DMS53 (cell line): ENCODE data around the gene FOXO3B.
"Not testable (repeated sequence)": the region's sequence is repeated elsewhere in the genome, so short reads cannot be mapped to it uniquely, and the experiment has no call there.

ENCODE experiments used
- DNase-seq: peaks from one replicate; lab custom pipeline; 2025; lab: John Stamatoyannopoulos, UW

FOXO3B gene

DNA sequence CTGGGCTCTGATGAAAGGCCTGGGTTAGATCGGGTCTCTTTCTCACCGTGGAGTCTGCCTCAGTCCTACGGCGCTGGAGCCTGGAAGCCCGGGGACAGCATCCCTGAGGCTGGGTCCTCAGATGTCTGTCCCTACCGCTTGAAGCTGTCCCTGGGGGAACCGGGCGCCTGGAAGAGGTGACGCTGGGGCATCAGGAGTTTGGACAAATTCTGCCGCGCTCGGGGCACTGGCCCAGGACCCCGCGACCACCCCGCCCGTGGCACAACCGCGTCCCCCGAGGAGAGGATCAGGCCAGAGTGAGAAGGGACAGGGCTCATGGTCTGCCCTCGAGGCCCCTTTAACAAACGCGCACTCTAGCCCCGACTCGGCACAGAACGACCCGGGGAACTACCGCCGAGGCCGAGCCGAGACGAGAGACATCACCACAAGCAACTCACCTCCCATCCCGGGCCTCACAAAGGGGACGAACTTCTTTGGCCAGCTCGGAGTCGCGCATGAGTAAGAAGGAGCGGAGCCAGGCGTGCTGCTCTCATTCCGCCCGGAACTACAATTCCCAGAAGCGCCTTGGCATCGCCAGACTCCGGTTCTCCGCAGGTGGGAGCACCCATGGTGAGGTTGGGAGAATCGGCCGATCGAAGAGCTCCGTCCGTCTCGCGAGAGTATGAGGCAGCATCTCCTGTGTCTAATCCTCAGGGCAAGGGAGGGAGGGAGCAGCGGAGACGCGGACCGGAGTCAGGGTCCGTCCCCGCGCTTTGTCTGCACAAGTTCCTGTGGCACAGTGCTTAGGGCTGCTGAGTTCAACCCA, at the start of gene FOXO3B:
Gene FOXO3B (minus strand): TSS at position 548 of the 805 bp plus-strand sequence. CDS start 663 bp downstream, outside the sequence.
- DNase-seq = peak; percentile 94

DNA sequence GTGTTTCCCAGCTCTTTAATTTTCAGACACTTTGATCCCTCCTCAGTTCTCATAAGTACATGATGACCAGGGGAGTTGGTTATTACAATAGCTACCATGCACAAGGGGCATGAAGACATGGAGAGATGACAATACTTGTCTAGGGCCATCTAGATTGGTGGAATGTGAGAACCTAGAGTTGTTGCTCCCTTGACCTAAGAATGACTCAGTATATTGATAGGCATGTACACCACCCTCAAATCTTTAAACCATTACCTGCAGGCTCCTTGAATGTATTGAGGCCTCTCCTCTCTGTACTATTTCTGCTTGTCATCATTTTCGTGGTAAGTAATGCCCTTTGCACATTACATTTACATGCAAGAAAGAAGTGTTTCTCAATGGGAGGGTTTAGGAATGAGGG, 41.4 kb upstream of the FOXO3B start:
- DNase-seq = not testable (repeated sequence)

DNA sequence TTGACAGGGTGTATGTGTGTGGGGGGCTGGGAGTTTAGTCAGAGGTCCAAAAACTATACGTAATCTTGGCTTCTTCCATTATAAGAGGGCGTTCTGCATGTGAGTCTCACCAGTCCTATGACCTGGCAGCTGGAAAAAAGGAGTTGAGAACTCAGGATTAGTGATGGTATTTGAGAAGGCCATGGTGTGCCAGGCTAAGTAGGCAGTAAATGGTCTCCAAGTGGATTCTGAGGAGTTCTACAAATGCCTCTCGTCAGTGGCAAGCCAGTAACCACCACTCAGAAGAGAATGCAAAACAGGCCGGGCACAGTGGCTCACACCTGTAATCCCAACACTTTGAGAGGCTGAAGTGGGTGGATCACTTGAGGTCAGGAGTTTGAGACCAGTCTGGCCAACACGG, 40.5 kb upstream of the FOXO3B start:
- DNase-seq = not testable (repeated sequence)

- DNase-seq = not testable (repeated sequence)
Measured at GRCh38 chr17:18721775-18722547, 39.8 kb upstream of the FOXO3B start.

DNA sequence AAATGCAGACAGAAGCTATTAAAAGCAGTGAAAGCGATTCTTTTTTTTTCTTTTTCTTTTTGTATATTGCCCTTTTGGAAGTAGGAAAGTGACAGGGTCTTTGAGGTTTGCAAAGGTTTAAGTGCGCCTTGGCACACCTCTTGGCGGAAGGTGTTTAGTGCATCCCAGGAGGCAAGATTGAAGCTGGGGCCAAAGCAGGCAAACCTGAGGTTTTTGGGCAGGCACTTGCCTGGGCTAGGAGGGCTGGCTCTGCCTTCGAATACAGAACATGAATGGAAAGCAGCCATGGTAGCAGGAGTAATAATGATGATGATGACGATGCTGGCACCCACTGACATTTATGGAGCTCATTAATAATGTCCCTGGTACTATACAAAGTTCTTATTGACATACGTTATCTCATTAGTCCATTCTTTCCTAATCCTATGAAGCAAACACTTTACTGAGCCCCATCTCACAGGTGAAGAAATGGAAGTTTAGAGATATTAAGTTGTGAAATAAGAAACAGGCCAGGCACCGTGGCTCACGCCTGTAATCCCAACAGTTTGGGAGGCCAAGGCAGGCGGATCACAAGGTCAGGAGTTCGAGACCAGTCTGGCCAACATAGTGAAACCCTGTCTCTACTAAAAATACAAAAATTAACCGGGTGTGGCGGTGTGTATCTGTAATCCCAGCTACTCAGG, 37.5 kb upstream of the FOXO3B start:
- not testable (repeated sequence) for DNase-seq

DNA sequence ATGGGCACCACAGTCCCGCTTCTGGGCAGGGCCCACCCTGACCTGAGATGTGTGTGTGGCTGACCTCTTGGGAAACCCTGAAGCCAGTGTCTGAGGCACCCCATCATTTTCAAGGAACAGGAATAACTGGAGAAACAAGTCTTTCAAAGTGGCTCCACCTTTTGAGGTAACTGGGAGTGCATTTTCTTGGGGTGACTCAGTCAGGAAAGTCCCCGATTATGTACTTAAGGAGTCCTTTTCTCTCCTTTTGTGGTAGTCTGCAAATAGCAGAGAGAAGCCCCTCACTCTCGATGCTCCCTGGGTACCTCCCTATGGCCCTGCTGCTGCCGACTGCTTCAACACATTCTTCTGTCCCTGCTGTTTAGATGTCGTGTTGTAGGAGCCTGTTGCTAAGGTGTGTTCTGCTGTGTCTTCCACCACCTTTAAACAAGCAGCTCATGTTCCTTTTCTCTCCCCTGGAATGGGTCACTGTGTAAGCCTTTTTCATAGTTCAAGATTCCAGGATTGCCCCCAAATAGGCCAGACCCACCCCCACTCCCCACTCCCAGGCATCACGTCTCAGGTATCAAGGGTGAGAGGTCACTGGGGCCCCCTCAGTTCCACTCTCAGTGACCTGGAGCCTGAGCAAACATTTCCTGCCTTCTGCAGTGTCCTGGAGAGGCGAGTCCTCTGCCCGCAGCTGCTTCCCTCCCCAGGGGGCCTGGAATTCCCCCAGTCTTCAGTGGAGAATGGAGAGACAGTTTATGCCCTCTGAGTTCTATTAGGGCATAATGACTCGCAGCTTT, 36.7 kb upstream of the FOXO3B start:
- DNase-seq = peak; percentile 75

- DNase-seq = peak; percentile 65
Measured at GRCh38 chr17:18712354-18712999, 30.4 kb upstream of the FOXO3B start.

DNA sequence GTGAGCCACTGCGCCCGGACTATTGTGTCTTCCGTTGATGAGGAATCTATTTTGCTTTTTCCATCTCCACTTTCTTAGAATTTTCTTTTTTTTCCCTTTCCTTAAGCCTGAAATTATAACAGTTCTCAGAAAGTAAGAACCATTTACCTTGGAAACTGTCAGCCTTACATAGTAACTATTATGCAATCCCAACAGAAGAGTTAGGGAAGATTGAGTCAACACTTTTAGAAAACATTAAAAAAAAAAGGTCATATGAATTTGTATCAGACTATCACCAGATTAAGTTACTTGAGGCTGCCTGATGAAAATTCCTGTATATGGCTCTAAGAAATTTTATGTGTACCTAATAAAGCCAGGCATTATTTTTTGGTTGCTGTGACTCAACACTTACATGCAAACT, 26.1 kb upstream of the FOXO3B start:
- not testable (repeated sequence) for DNase-seq

DNA sequence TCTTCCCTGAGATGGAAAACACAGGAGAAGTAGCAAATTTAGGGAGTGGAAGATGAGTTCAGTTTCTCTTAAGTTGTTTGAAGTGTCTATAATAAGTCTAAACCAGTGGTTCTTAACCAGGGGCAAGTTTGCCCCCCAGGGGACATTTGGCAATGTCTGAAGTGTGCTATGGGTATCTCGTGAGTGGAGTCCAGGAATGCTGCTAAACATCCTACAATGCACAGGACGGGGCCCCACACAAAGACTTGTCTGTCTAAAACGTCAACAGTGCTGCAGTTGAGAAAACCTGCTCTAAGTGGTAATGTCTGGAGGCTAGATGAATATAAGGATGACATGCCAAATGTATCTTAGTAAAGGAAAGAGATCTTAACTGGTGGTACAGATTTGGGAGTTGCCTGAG, 23.8 kb upstream of the FOXO3B start:
- DNase-seq = not testable (repeated sequence)

DNA sequence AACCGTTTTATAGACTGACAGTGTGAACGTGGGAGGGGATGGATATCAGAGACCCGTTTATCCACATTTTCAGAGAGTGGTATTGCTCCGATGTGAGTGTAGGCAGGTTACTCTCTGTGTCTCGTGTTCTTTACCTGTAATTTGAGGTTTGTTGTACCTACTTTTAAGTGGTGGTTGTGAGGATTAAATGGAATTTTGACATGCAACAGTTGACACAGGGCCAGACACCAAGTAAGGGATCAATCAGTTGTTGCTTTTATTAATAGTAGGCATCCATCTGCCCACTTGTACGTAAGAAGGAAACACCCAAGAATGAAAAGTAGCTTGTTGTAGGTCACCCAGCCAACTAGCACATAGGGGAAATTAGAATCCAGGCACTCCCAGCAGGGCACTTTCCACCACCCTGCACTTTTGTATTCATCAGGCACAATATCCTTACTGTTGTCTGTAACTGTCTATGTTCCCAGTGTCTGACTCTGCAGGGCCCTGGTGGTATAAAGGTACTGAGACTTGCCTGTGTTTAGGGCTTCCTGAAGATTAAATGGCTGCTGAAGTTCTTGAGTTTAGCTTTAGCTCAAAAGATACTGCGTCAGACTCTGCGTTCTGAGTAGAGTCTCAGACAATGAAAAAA, 16.5 kb upstream of the FOXO3B start:
- not testable (repeated sequence) for DNase-seq

GRCh38 chr17:18695143-18695542, 13.0 kb upstream of the FOXO3B start:
- not testable (repeated sequence) for DNase-seq

DNA sequence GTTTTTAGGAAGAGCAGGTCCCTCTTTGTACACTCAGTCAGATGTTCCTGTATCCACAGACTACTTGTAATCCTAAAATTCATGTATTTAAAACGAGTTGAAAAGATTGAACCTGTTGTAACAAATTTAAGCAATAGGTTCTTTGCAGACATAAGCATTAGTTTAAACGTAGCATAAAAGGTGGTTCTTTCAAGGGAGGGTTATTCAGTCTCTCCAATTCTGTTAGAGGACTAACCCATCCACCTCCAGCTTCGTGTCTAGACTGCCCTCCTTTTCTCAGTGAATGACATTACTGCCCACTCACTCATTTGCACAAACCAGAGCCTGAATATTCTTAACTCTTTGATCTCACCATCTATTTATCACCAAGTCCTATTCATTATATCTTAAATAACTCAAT, 554 bp upstream of the FOXO3B start:
- not testable (repeated sequence) for DNase-seq

- DNase-seq = not testable (repeated sequence)
Measured at GRCh38 chr17:18677381-18677780, 4.7 kb downstream of the FOXO3B start.

DNA sequence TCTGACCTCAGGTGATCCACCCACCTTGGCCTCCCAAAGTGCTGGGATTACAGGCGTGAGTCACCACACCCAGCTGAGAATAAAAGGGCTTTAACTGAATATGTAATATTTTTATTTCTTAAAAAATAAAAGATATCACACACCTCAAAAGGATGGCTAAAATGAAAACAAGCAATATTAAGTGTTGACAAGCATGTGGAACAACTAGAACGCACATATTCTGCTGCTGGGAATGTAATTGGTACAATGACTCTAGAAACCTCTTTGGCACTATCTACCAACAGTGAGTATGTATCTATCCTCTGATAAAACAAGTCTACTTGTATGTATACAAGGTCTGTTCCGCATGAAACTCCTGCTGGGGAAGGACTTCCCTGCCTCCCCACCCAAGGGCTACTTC, 5.2 kb downstream of the FOXO3B start:
- DNase-seq = not testable (repeated sequence)

DNA sequence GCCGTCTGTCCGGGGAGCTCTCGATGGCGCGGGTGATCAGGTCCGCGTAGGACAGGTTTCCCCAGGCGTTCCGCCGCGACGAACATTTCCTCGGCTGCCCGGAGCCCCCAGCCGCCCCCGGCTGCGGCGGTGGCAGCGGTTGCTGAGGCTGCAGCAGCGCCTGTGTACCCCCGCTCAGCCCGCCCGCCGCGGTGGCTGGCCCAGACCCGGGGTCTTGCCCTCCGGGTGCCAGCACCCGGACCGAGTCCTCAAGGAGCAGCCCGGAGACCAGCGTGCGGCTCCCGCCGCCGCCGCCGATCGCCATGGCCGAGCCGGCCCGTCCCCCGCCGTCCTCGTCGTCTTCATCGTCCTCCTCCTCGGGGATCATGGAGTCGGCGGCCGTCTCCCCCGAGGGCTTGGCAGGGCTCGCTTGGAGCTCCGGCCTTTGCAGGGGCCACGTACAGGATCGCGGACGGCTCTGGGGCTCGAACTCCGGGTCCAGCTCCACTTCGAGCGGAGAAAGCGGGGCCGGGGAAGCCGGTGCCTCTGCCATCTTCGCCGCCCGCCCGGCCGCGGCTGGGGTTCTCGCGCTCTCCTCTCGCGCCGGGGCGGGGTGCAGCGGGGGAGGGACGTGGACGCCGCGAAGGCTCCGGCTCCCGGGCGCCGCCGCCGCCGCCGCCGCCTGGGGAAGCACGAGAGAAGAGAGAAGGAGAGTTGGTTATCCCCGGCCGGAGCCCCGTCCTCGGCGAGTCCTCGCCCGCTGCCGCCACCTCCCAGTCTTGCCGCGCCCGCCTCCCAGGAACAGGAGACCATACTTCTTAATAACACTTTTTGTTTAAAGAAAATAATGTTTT, 9.5 kb downstream of the FOXO3B start:
- DNase-seq = not testable (repeated sequence)

GRCh38 chr17:18668625-18669024, 13.5 kb downstream of the FOXO3B start:
- DNase-seq = not testable (repeated sequence)

DNA sequence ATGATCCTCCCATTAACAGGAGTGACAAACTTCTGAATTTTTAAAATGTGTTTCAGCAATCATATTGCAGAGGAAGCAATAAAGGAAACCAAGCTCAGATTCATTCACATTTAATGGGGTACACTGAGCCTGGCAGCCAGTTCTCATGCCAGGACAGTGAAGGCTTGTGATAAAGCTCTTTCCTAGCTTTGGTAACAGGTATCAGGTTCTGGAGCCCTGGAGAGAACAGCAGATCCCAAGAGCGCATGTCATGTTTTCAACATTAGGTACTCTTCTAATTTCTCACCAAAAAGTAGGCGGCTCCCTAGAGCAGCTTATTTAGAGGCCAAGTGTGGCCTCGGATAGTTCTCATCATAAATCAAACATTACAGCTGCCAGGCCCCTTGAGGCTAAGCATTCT, 14.6 kb downstream of the FOXO3B start:
- DNase-seq = not testable (repeated sequence)

GRCh38 chr17:18666326-18666725, 15.8 kb downstream of the FOXO3B start:
- DNase-seq = not testable (repeated sequence)

DNA sequence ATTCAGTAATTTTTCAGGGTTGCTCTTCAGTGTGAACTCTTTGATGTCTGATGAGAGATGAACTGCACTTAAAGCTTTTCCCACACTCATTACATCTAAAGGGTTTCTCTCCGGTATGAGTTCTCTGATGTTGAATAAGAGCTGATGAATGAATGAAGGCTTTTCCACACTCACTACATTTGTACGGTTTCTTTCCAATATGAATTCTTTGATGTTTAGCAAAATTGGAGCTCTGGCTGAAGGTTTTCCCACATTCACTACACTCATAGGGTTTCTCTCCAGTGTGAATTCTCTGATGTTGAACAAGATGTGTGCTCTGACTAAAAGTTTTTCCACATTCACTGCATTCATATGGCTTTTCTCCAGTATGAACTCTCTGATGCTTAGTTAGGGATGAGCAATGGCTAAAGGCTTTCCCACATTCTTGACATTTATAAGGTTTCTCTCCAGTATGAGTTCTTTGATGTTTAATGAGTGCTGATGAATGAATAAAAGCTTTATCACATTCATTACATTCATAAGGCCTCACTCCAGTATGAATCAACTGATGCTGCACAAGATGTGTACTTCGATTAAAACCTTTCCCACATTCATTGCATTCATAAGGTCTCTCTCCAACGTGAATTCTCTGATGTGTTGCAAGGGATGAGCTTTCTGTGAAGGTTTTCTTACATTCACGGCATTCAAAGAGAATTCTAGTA, 20.0 kb downstream of the FOXO3B start:
- not testable (repeated sequence) for DNase-seq
